LHCN-M2 (cell line): ENCODE data around the gene SREBF1. TPM values are rescaled to one million over a fixed set of nuclear protein-coding genes. Genes with fewer than 3 reads are reported as not detected.
A peak's percentile ranks its signal among the peaks of the same experiment; 100 is the strongest.

Experiments used
- DNase-seq: peaks from one replicate; pipeline ENCODE4 v3.0.0-alpha.2; 2012; ENCODE audit warnings: low read depth
- total RNA-seq: library from RNA; depleted of rRNA; stranded (reverse); fragments of >200 nt; gene quantifications from 2 replicates; pipeline ENCODE4 v1.2.3, GENCODE V29; 2014

Gene SREBF1
- total RNA-seq, 1 experiment from 2014 or later: 53.0 TPM

DNA sequence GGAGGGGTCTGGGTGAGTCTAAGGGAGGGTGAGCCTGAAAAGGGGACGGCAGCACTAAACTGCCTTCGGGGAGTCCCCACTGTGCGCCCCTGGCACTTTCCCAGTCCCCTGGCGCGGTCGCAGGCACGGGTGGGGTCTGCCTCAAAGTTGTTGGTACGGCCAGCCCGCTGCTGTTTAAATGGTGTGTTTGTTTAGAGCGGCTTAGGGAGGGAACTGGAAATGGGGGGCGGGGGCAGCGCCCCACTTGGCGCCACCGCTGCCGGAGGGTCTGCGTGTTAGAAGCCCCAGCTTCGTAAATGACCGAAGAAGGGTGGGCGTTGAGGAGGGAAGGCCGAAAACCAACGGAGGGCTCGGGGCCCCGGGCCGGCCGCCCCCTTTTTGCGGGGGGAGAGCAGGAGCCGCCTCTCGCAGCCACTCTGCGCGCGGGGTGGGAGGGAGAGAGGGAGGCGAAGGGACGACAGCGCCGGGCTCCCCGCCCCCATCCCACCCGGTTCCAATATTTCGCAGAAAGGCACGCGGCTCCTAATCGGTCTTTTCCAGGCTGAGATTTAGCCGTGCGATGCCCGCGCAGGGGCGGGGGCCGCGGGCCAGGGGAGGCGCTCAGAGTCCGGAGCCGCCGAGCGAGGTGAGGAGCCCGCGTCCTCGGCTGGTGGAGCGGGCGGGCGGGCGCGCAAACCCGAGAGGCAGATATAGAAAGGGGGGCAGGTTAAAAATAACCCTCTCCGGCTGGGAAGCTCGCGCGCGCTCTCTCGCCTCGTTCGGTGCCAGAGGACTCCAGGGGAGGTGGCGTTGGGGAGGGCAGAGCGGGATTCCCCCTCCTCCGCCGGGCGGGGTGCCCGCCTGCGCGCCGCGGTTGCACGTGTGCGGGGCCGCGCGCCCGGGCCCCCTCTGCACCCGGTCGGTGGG lies 54.9 kb downstream of the SREBF1 start:
- DNase-seq: no peak

DNA sequence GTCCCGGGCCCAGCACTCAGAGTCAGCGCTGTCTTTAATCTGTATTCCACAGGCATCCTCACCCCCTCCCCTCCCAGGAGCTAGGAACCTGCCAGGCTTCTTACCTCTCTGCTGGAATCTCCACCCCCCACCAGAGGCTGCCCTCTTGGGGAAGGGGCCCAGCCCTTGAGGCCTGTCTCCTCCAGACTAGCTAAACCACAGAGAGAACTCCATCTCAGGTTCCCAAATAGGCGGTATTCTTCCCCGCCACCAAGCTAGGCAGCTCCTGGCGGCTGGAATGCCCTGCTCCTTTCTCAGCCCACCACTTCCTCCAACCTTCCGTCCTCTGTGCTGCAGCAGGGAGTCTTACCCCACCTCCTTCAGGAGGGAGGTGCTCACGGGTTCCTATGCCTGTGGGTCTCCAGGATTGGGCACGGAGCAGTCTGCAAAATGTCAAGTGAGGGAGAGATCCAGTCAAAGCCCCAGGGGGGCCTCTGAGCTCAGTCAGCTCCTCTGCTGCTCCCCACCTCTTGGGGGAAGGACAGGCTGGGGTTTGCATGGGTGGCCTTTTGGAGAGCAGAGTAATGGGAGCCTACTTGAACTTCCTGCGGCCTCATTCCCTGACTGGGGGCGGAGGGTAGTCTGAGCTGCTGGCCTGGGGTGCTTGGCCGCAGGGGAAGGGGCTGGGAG lies 55.7 kb downstream of the SREBF1 start:
- DNase-seq: no peak

DNA sequence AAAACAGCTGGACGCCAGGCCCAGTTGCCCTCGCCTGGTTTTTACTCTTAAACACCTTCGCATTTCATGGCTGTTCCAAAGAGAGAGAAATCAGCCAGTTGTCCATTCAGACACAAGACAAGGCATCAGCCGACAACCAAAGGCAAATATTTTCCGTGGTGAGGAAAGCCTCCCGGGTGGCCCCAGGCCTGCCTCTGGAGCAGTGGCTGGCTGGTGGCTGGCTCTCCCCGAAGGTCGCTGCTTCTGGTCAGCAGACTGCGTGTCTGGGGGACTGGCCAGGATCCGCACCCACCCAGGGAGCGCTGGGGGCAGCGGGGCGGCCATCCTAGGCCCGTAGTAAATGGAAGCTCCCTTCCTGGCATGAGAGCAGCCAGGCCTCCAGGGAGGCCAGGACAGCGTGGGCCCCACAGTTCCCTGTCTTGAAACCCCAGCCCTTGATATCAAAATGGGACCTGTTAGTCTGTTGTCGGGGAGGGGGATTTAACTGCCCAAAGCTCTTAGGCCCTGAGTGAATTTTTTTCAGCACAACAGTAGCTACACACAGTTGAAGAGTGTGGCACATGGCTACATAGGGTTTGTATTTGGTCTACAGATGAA lies 57.7 kb downstream of the SREBF1 start:
- DNase-seq: no peak

DNA sequence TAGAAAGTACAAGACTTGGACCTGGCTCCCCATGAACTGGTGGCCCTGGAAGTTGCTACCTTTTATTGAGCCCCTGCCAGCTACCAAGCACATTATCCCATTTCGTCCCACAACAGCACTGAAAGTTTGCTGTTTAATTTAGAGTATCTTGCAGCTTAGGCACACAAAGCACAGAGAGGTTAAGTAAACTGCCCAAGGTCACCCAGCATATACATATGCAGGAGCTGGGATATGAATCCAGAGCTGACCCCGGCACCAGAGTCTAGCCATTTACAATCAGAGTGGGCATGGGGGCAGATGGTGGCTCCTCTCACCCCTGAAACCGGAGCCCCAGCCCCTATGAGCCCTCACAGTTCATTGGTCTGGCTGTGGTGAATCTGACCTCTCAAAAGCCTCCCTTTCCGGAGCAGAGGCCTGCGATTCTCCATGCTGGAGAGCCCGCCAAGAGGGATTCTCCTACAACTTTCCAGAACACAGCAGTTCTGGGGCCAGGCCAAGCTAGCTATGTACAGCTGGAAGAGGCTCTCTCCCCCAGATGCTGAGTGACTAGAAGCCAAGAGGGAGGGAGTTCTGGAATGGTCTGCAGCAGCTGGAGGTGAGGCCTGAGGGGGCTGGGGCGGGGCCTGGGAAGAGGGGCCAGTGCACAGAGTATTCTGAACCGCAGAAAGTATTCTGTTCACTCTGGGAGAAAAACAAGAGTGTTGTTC lies 58.3 kb downstream of the SREBF1 start:
- DNase-seq: no peak

DNA sequence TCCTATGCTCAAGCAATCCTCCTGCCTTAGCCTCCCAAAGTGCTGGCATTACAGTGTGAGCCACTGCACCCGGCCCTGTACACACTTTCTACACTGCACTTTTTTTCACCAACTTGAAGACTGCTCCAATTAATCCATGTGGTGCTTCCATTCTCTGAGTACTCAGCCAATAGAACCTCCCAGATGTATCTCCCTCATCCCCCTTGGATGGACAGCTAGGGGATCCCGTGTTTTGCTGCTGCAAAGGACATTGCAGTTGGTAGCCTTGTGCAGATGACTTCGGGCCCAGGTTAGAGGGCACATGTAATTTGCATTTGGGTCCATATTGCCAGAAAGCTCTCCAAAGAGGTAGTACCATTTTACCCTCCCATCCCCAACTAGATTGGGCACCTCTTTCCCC lies 59.9 kb downstream of the SREBF1 start:
- no peak for DNase-seq

DNA sequence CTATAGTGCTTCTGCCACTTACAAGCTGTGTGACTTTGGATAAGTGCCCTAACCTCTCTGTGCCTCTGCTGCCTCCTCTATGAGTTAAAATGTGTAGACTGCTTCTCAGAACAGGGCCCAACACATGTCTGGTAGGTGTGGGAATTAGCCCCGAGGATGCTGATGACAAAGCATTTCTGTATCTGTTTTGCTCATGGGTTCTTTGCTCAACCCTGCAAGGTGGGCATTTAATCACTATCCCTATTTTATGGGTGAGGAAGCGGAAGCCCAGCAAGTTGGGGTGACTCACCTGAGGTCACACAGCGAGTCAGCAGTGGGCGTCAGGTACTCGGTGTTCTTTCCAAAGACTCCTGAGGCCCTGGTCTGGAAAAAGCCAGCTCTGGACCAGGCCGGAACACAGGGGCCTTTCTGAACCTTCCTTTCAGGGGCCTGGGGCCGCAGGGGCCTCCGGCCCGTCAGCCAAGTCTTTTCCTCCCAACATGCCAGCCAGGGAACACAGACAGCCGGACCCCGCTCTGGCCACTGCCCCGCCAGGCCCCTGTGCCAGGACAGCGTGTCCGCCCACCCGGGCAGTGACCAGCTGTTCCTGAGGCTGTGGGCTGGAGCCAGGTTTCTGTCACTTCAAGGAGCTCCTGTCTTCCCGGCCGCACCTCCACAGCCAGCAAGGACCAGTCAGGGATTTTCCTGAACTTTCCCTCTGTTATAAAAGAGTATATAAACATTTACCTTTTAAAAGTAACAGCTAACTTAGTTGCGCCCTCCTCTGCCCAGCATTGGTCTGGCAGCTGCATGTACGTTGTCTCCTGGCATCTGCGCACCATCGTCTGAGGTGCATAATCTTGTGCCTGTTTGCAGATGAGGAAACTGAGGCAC lies 62.5 kb downstream of the SREBF1 start:
- DNase-seq: peak; percentile 41

DNA sequence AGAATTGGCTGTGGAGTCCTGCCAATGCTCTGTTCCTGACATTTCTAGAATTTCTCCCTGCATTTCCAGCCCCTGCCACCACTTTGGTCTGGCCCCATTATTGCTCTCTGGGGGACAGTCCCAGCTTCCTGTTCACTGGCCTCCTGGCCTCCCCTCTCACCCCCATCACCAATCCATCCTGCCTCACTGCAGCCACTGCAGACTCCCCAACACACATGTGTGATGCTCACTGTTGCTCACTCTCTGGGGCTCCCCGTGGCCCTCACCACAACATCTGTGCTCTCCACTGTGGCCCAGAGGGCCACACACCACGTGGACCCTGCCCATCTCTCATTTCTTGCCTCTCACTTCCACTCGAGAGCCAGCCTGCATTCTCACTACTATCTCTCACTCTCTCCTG lies 64.6 kb downstream of the SREBF1 start:
- DNase-seq: no peak

DNA sequence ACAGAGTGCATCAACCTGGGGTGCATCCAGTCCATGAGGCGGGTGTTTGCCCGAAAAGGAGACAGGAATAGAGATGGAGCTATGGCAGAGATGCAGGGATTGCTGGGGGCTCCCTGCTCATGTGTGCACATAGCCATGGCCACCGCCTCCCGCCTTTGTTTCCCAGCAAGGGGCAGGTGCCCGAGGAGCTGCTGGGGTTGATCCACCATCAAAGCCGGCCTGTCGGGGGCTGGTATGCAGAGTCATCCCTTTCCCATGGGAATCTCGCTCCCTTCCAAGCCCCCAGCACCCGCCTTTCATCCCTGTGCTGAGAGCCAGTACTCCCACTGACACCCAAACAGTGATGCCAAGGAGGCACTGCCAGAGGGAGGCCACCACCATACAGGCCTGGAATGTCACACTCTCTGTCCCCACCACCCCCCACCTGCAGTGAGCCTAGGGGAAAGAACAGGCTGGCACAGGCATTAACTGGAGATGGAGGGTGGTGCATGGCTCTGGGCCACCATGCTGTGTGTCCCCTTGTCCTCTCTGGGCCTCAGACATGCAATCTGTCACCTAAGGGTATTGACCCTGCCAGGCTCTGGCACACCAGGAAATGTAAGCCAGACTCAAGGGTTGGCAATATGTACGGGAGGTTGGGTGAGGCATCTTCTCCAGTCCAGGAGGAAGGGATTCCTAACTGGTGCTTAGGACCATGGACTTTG lies 65.1 kb downstream of the SREBF1 start:
- DNase-seq: no peak

DNA sequence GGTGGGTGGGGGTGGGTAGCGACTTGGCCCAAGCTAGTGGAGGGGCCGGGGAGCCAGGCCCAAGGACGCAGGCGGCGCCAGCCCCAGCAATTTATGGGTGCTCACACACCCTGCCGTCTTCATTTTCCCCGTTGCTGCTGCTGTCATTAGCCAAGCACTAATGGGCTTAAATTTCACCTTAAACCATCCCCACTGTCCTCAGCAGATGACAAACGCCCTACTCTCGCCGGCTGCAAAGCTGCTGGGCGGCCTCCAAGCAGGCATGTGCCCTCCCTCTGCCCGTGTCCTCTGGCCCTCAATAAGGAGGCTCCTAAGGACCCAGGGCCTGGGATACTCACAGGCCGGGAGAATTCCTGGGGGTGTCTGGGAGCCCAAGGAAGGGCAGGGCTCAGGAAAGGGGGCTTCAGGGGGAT lies 66.1 kb downstream of the SREBF1 start:
- no peak for DNase-seq

DNA sequence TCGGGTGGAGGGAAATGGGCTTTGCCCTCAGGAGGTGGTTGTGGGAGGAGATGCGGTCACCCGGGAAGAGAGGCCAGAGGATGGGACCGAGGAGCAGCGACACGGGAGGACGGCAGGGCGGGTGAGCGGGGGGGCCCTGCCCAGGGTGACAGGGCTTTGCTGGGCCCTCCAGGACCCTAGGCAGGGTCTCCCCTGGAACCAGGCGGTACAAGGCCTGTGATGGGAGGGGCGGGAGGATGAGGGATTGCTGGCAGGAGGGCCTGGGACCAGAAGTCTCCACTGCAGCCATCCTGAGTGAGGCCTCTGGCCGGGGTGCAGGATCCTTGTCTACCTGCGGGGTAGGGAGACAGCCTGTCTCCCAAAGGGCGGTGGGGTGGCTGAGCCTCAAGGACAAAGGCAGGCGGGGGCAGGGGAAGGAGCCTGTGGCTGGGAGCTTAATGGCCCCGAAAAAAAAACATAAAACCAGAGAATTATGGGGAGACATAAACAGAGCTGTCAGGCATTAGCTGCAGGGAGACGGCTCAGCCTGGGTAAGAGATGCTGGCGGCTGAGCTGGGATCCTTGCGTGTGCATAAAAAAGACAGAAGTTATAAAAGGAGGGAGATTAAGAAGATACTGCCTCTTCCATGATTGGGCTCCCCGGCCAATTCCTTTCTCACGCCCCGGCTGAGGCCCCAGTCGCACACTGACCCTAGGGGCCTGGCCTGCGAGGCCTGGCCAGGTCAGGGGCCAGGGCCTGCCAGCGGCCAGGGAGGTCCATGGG lies 66.7 kb downstream of the SREBF1 start:
- DNase-seq: no peak

DNA sequence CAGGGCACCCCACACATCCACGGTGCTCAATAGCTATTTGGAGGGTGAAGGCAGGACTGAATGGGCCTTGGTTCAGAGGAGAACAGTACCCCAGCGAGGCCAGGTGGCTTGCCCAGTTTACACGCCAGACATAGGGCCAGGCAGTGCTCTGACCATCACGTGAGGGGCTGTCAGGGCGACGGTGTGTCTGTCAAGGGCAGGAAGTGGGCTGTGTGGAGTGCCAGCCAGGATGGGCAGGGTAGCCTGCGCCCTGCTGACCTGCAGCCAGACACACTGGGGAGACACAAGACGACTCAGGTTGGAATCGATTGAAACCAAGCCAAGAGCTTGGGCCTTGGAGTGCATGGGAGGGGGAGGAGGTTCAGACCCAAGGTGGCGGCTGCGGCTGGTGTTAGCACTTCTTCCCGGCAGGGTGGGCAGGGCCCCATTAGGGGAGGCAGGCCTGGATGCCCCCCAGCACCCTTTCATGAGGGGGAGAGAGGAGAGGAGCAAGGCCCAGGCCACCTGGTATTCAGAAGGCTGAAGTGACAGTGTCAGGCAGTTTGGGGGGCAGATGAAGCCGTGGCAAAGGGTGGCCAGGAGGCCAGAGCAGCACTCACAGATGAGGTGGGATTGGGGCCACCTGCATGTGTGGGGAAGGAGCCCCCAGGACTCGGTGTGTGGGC lies 68.2 kb downstream of the SREBF1 start:
- no peak for DNase-seq

DNA sequence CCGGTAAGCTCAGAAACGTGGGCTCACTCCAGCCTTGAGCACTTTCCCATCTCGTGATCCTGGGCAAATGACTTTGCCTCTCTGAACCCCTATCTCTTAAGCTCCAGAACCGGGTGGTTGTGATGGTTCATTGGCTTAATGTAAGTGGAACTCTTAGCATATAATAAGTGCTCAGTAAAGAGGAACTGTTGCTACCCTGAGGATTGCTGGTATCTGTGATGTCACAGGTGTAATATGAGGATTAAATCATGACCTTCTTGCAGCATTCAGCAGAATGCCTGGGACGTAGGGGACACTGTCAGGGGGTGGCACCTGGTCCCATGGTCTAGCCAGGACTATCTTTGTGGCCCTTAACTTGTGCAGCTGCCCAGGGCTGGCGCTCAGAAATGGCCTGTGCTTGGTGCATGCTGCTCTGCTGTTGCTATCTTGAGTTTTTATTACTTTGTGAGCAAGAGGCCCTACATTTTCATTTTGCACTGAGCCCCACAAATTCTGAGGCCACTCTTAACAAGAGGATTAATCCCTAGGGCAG lies 68.8 kb downstream of the SREBF1 start:
- DNase-seq: no peak

DNA sequence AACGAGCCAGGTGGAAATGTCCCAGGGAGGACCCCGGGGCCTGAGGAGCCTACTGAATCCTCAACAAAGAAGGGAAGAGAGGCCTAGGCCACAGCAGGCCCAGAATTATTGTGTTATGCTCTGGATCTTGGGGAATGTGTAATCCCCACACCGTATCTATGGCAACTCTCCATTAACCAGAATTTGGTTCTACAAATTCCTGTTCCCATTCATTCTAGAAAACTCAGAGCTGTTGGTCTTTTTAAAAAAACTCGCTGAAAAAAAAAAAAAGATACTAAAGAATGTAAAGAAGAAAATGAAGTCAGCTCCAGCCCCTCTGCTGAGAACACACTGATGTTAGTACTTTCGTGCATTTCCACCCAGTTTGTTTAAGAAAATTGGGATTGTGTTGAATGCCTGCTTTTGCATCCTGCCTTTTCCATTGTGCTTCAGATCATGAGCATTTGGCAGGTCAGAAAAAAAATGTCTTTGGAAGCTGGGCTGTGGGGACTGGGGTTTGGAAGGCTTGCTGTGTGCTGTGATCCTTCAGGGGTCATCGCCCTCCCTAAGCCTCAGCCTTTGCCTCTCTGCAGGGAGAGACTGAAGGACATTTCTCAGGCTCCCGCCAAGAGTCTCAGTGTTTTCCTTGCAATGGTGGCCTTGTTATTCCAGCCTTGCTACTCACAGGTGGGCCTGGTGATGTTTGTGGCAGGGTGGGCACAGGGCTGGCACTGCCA lies 69.5 kb downstream of the SREBF1 start:
- DNase-seq: no peak

DNA sequence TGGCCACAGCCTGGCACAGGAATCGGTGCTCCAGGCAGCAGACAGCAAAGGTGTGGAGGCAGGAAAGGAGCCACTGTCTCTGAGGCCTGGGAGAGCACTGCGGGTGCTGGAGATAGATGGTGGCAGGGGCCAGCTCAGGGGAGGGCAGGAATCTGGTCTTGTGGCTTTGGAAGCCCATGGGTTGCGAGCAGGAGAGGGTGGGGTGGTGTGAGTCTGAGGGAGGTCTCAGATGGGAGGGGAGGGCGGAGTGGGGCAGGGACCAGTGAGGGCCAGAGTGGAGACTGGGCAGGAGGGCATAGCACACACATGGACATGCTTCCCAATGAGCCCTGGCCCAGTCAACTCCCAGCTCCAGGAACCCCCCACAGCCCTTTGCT lies 70.1 kb downstream of the SREBF1 start:
- DNase-seq: no peak

DNA sequence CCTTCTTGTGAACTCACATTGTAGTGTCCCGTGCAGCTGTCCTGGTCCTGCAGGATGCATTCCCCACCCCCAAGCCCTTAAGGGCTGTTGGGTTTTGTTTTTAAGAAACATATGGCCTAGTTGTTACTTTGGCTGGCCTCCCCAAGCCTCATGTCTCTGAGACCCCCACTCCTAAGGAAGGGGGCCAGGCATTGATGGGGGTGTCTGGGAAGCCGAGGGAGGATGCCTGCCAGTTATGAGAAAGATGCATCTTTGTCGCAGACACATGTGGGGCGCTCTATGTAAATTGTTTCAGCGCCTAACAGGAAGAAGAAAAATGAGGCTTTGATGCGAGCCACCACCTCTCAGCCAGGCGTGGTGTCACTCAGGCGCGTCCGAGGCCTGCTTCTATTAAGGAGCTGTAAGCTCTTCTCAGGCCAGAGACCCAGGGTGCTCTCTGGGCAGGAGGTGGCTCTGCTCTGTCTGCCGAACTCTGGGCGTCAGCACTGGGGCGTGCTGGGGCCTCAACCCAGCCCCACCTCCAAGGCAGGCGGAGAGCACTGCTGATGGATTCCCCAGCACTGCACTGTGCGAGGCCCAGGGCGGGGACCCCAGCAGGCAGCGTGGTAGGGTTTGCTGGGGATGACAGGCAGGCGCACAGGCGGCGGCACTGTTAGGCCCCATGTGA lies 70.6 kb downstream of the SREBF1 start:
- DNase-seq: no peak

DNA sequence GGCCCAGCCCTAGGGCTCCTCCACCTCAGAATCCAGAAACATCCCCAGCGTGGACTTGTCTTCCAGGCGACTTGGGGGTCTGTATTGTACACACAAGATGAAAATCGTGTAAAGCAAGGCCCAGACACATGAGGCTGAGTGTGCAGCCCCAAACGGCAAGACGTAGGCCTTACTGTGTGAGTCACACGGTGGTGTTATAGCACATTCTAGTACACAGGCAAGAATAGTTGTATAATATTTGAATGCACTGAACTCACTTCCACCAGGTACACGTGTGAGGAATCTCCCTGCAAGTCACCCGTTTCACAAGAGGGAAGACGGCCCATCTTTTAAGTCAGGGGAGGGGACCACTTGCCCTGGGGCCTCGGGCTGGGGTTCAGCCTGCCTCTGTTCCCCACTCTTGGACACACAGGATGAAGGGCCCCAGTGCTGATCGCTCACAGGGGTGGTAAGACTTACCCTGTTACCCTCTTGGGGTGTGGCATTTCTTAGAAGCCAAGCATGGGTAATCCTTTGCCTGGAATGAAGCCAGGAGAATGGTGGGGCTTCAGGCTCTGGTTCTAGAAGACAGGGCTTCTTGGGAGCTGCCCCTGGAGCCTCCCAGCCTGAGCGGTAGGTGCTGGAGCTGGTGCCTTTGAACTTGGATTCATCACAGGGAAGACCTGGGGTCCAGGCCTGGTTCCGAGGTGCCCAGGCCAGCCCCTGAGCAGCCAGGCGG lies 71.3 kb downstream of the SREBF1 start:
- DNase-seq: no peak

DNA sequence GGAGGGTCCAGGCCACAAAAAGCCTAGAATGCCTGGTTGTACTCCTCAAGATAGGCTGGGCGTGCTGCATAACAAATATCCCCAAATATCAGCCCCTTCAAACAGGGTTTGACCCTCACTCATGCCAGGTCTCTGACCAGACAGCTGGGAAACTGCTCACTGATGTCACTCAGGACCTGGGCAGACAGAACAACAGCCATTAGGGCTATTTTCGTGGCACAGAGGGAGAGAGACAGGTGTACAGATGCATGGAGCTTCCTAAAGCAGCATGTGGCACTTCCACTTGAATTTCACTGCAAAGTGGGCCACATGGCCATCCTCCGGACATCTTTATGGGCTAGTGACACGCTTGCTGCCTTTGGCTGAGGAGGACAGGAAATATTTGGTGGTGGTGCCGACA lies 73.1 kb downstream of the SREBF1 start:
- no peak for DNase-seq
